Cardiac muscle cell (in vitro differentiated cells and primary cell): Measurements from ENCODE around the gene ALDOB. TPM values are rescaled to one million over a fixed set of nuclear protein-coding genes. Genes with fewer than 3 reads are reported as not detected.

Source experiments
- DNase-seq, 2 donors: peaks; one replicate each; pipeline versions ENCODE4 v3.0.0 to v3.0.0-alpha.2; 2010 to 2017; ENCODE audit warnings: low read depth in 1 of 2, low spot score in 1 of 2
- H3K27ac ChIP-seq: fragments of 200-600 bp; sonication (generic); 2 replicates; pipeline ENCODE4 v1.5.1; 2016
- H3K27me3 ChIP-seq: fragments of 200-600 bp; sonication (generic); 2 replicates; pipeline ENCODE4 v1.6.0; 2016; ENCODE audit warnings: control low read depth
- H3K36me3 ChIP-seq: fragments of 200-600 bp; sonication (generic); 2 replicates; pipeline ENCODE4 v1.5.1; 2016; ENCODE audit warnings: control low read depth
- H3K4me1 ChIP-seq: fragments of 200-600 bp; sonication (generic); 2 replicates; pipeline ENCODE4 v1.8.1; 2017; ENCODE audit warnings: low read depth, mild to moderate bottlenecking, mixed run types
- H3K4me3 ChIP-seq: fragments of 200-600 bp; sonication (generic); 2 replicates; pipeline ENCODE4 v1.5.1; 2016; ENCODE audit warnings: mild to moderate bottlenecking
- H3K9me3 ChIP-seq: fragments of 200-600 bp; sonication (generic); 2 replicates; pipeline ENCODE4 v1.5.1; 2017; ENCODE audit warnings: low read depth, mild to moderate bottlenecking, control low read depth
- CTCF ChIP-seq: IDR thresholded peaks from 2 replicates; pipeline ENCODE4 v1.5.1; 2012; ENCODE audit warnings: low read depth, mild to moderate bottlenecking, low read length
- polyA plus RNA-seq: library from polyadenylated mRNA; unstranded; fragments of >200 nt; fragmentation: Nextera tagmentation; extraction: Ambion mirVana; gene quantifications from 2 replicates; pipeline ENCODE4 v1.2.1, GENCODE V29; 2016
- total RNA-seq: library from RNA; depleted of rRNA; stranded (reverse); fragments of >200 nt; gene quantifications from 2 replicates; pipeline ENCODE4 v1.2.3, GENCODE V29; 2016

ALDOB gene
- total and polyA plus RNA-seq, 2 experiments from 2014 or later = 0.26 TPM; not detected in 1

GRCh38 chr9:101472891-101473290 lies 37.3 kb upstream of the ALDOB start:
- TF ChIP-seq CTCF = no peak
- Histone ChIP-seq H3K27me3 (no peaks in the 10 kb centered on the region), H3K27ac (no peak overlapping the region), H3K9me3 (no peaks in the 10 kb centered on the region), H3K4me1 (no peaks in the 10 kb centered on the region), H3K4me3 (no peak overlapping the region), H3K36me3 (no peaks in the 10 kb centered on the region)
- DNase-seq = no peak

GRCh38 chr9:101470929-101471328 lies 35.4 kb upstream of the ALDOB start:
- no peaks in the 10 kb centered on the region for H3K9me3 ChIP-seq
- no peak for TF ChIP-seq CTCF
- no peaks in the 10 kb centered on the region for H3K36me3 ChIP-seq
- no peaks in the 10 kb centered on the region for H3K27me3 ChIP-seq
- no peak overlapping the region for H3K4me3 ChIP-seq
- no peak overlapping the region for H3K27ac ChIP-seq
- DNase-seq = no peak
- H3K4me1 ChIP-seq = no peaks in the 10 kb centered on the region

GRCh38 chr9:101470021-101470420 lies 34.4 kb upstream of the ALDOB start:
- Histone ChIP-seq H3K4me3 (no peak overlapping the region), H3K4me1 (no peaks in the 10 kb centered on the region), H3K36me3 (no peaks in the 10 kb centered on the region), H3K9me3 (no peaks in the 10 kb centered on the region), H3K27me3 (no peaks in the 10 kb centered on the region), H3K27ac (no peak overlapping the region)
- no peak for TF ChIP-seq CTCF
- no peak for DNase-seq

GRCh38 chr9:101469026-101469425 lies 33.5 kb upstream of the ALDOB start:
- no peaks in the 10 kb centered on the region for H3K4me1 ChIP-seq
- no peak for DNase-seq
- TF ChIP-seq CTCF = no peak
- H3K4me3 ChIP-seq = no peak overlapping the region
- H3K27ac ChIP-seq = no peak overlapping the region
- H3K9me3 ChIP-seq = no peaks in the 10 kb centered on the region
- H3K27me3 ChIP-seq = no peaks in the 10 kb centered on the region
- no peaks in the 10 kb centered on the region for H3K36me3 ChIP-seq

GRCh38 chr9:101468116-101468515 lies 32.5 kb upstream of the ALDOB start:
- no peak for DNase-seq
- Histone ChIP-seq H3K4me1 (no peaks in the 10 kb centered on the region), H3K27ac (no peak overlapping the region), H3K27me3 (no peaks in the 10 kb centered on the region), H3K9me3 (no peaks in the 10 kb centered on the region), H3K4me3 (no peak overlapping the region), H3K36me3 (no peaks in the 10 kb centered on the region)
- TF ChIP-seq CTCF = no peak

GRCh38 chr9:101467690-101468089 lies 32.1 kb upstream of the ALDOB start:
- Histone ChIP-seq H3K4me1 (no peaks in the 10 kb centered on the region), H3K9me3 (no peaks in the 10 kb centered on the region), H3K4me3 (no peak overlapping the region), H3K27me3 (no peaks in the 10 kb centered on the region), H3K27ac (no peak overlapping the region), H3K36me3 (no peaks in the 10 kb centered on the region)
- no peak for TF ChIP-seq CTCF
- DNase-seq = no peak
